NCI-H345 treated with DMSO at 0.1 percent for 48 hours (cell line): ENCODE data around the gene ZBTB45.
"Not testable (repeated sequence)": the region's sequence is repeated elsewhere in the genome, so short reads cannot be mapped to it uniquely, and the experiment has no call there.

Source experiments
- DNase-seq: peaks from one replicate; lab custom pipeline; 2025; ENCODE audit not compliant: unreplicated experiment; lab: John Stamatoyannopoulos, UW

ZBTB45 gene

DNA sequence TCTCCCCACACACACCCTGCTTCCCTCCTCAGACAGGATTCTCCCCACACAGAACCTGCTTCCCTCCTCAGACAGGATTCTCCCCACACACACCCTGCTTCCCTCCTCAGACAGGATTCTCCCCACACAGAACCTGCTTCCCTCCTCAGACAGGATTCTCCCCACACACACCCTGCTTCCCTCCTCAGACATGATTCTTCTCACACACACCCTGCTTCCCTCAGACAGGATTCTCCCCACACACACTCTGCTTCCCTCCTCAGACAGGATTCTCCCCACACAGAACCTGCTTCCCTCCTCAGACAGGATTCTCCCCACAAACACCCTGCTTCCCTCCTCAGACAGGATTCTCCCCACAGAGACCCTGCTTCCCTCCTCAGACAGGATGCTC lies 19.6 kb upstream of the ZBTB45 start:
- not testable (repeated sequence) for DNase-seq

DNA sequence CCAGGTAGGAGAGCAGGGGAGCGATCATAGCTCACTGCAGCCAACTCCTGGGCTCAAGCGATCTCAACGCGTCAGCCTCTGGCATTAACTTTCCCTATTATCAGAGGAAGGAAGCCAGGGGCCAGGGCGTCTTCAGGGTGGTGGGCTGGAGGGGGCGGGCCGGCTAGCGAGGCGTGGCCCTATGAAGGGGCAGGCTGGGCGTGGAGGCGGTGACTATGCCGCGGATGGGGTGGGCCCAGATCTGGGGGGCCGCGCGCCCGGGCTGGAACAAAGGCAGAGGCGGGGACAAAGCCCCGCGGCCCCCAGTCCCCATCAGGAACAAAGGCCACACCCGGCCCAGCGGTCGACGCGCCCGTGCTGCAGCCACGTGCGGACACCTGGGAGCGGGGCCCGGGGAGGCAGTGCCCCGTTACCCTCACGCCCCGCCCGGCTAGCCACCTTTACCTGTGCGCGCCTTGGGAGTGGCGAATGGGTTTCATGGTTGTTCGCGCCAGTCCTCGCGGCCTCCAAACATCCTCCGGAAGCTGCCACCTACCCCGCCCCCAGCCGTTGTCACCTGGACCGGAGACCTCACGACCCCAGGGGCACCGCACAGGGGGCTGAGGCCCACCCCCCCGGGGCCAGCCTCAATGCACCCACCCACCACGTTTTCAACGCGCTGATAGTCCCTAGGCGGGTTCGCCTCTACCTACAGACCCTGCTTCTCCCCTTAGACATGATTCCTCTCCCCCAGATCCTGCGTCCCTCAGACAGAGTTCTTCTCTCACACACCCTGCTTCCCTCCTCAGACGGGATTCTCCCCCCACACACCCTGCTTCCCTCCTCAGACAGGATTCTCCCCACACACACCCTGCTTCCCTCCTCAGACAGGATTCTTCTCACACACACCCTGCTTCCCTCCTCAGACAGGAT lies 18.9 kb upstream of the ZBTB45 start:
- DNase-seq = peak; percentile 36

DNA sequence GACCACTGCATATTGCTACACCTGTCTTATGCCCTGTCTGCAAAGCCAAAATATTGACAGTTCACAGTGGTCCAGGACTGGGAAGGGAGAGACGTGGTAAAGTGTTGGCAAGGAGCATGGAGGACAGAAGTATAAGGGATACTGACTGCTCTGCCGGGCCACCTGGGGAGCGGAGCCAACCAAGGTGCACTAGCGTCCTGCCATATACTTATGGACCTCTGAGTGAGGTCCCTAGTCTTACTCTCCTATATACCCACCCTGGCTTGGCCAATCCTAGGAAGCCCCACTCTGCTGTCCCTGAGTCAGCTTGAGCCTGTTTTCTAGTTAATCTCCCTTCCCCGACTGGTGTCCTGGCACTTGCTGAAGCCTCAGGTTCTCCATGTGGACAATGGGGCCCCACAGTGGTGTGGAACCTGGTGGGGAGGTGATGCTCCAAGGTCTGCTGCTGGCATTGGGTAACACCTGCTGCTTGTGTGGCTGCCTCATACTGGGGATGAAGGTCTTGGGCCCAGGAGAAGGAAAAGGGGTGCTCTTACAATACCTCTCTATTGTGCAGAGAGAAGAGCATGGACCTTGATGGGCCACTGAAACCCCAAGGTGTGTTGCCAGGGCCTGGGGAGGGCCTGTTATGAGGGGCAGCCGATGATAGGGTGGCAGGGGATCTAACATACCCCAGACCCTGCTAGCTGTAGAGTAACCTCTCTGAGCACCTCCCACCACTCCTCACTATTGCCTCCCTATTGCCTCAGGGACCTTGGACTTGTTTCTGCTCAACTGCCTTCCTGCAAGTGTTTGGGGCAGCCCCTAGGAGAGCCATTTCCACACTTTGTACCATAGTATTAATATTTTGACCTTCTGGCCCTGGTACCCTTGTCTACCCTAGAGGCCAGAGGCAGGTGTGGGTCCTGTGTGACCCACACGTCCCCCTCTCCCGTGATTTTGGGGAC lies 17.5 kb upstream of the ZBTB45 start:
- DNase-seq = no peak

- DNase-seq = no peak
Observed at GRCh38 chr19:58535857-58536256, 16.2 kb upstream of the ZBTB45 start.

- DNase-seq = no peak
Observed at GRCh38 chr19:58531034-58531840, 11.6 kb upstream of the ZBTB45 start.

GRCh38 chr19:58529405-58529804 lies 9.8 kb upstream of the ZBTB45 start:
- DNase-seq = no peak

GRCh38 chr19:58522709-58523108 lies 3.1 kb upstream of the ZBTB45 start:
- DNase-seq = no peak

GRCh38 chr19:58521651-58522050 lies 2.0 kb upstream of the ZBTB45 start:
- DNase-seq = no peak

GRCh38 chr19:58520257-58520599 lies 618 bp upstream of the ZBTB45 start:
- no peak for DNase-seq

GRCh38 chr19:58519087-58519354 lies 589 bp downstream of the ZBTB45 start:
- DNase-seq = peak; percentile 3

- no peak for DNase-seq
Observed at GRCh38 chr19:58518256-58519086, 1.1 kb downstream of the ZBTB45 start.

GRCh38 chr19:58516964-58517833 lies 2.4 kb downstream of the ZBTB45 start:
- DNase-seq = no peak

DNA sequence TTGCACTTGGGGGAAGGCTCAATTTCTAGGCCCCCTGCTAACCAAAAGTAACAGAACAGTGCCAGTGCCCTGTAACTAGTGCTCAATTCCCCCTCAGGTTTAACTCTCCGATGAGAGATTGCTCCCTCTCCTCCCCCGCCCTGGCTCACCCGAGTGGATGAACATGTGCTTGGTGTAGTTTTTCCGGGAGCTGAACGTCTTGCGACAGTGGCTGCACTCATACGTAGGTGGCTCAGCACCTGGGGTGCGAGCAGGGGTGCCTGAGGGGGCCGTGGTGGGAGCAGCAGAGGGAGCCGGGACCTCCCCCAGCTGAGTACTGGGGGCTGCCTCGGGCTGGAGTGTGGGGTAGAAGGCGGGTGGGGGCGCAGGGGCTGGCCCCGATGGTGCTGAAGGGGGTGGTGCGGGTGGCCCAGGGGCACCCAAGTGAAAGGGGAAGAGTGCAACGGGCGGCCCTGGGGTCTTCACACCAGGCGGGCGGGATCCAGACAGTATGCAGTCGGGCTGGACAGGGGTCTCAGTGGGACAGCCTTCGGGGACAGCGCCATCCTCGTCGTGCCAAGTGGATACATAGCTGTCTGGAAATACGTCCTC lies 3.3 kb downstream of the ZBTB45 start:
- no peak for DNase-seq

- DNase-seq = no peak
Observed at GRCh38 chr19:58515259-58515658, 4.4 kb downstream of the ZBTB45 start.

DNA sequence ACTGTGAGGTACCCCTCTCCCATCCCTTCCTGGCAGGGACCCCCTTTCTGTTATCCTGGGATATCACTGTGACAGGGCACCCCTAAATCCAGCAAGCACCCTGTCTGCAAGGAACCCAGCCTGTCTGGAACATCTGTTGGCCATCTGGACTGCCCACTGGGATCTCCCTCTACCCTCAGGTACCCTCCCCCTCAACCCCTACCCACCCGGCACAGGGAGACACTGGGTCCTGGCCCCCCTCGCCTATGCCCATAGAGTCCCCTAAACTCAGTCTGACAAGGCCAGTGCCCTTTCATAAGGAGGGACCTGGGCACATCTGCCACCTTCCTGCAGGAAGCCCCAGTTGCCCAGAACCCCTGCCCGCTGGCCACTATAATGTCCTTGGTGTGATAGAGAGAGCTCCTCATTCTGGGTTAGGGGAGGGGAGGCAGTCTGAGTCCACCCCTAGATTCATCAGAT lies 5.0 kb downstream of the ZBTB45 start:
- no peak for DNase-seq

DNA sequence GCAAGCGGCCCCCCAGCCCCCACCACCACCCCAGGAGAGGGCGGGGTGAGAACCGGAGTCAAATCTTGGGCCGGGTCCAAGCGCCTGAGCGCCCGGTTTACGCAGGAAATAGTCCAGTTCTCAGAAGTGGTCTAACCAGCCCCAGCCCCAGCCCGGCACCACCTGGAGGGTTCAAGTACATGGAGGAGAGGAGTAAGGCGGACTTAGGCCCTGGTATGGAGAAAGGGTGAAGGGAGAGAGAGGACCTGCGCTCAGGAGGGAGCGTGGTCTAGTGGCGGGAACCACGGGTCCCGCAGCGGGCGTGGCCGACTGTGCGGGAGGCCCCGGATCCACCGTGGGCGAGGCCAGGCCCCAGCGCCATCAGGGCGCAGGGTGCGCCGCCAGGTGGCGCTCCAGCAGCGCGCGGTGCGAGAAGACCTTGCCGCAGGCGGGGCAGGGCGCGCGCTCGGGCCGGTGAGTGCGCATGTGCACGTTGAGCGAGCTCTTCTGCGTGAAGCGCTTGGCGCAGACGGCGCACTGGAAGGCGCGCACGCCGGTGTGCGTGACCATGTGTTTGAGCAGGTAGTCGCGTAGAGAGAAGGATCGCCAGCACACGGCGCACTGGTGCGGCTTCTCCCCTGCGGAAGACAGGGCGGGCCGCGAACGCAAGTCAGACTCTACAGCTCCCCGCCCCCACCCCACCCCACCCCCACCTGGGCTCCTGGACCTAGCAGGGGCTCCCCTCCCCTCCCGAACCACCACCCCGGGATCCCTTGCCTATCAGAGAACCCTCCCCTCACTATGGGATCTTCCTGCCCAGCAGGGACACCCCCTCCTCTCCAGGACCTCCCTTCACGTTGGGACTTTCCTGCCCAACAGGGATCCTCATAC lies 5.7 kb downstream of the ZBTB45 start:
- peak; percentile 75 for DNase-seq

DNA sequence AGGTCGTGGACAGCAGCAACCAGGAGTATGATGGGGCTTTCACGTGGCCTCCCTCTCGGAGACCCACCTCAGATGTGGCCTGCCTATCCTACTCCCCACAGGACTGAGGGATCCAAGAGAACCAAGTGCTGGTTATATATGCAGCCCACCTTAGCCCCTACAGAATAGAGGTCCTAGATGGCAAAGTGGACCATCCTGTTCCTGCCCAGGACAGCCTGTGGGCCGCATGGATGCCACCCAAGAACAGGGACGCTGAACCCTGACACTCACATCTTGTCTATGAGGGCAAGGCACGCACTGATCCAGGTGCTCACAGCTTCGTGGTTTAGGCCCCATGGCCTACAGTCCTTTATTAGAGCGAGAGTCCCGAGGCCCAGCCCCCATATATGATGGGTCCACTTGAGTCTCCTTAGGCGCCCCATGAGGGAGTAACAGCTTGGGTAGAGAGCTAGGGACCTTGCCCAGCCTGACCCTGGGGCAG lies 6.4 kb downstream of the ZBTB45 start:
- no peak for DNase-seq
